NB4 (cell line): ENCODE data around the gene BCL11A.

Source experiments
- POLR2A ChIP-seq: IDR thresholded peaks from 2 replicates; pipeline ENCODE4 v1.6.1; 2011; ENCODE audit warnings: mild to moderate bottlenecking; ENCODE audit not compliant: insufficient read length; ENCODE audit errors: extremely low read depth
- TF ChIP-seq, protein P1 (sequence below): IDR thresholded peaks from one replicate; pipeline ENCODE4 v1.5.1; 2012; ENCODE audit warnings: low read depth, low read length

DNA sequence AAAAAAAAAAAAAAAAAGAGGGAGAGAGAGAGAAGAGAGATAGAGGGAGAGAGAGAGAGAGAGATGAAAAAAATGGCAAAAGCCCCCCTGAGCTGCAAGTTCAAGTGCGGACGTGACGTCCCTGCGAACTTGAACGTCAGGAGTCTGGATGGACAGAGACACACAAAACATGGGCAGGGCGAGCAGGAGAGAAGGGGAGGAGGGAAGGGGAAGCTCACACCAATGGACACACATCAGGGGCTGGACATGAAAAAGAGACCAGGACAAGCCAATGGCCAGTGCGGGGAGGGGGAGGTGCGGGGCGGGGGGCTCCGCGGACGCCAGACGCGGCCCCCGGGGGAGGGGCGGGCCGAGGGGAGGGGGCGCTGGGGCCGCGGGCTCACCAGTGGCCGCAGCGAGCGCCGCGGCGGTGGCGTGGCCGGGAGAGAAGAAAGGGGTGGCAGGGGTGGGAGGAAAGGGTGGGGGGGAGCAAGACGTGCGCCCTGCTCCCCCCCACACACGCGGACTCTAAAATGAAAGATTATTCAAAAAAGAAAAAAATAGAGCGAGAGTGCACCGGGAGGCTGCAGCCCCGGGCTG lies at the start of gene BCL11A:
- TF ChIP-seq, protein P1, sequence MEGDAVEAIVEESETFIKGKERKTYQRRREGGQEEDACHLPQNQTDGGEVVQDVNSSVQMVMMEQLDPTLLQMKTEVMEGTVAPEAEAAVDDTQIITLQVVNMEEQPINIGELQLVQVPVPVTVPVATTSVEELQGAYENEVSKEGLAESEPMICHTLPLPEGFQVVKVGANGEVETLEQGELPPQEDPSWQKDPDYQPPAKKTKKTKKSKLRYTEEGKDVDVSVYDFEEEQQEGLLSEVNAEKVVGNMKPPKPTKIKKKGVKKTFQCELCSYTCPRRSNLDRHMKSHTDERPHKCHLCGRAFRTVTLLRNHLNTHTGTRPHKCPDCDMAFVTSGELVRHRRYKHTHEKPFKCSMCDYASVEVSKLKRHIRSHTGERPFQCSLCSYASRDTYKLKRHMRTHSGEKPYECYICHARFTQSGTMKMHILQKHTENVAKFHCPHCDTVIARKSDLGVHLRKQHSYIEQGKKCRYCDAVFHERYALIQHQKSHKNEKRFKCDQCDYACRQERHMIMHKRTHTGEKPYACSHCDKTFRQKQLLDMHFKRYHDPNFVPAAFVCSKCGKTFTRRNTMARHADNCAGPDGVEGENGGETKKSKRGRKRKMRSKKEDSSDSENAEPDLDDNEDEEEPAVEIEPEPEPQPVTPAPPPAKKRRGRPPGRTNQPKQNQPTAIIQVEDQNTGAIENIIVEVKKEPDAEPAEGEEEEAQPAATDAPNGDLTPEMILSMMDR, result no peak
- peak; percentile 58 for TF ChIP-seq POLR2A
